HFFc6 (cell line): ENCODE data around the gene ELMO1. TPM values are rescaled to one million over a fixed set of nuclear protein-coding genes. Genes with fewer than 3 reads are reported as not detected.

Source experiments
- DNase-seq: peaks from one replicate; pipeline ENCODE4 v3.0.0-alpha.2; 2018
- H3K27ac Mint-ChIP-seq: 2 replicates; pipeline ENCODE4 v1.8.0; 2020; ENCODE audit warnings: mild to moderate bottlenecking, mixed read lengths
- H3K27me3 Mint-ChIP-seq: 2 replicates; pipeline ENCODE4 v1.8.0; 2021; ENCODE audit warnings: mild to moderate bottlenecking, moderate library complexity, mixed read lengths; ENCODE audit not compliant: insufficient read depth
- H3K36me3 Mint-ChIP-seq: 2 replicates; pipeline ENCODE4 v1.8.0; 2021; ENCODE audit warnings: low read depth, mixed read lengths
- H3K4me1 Mint-ChIP-seq: 2 replicates; pipeline ENCODE4 v1.8.0; 2020; ENCODE audit warnings: low read depth, mixed read lengths
- H3K4me3 Mint-ChIP-seq: 2 replicates; pipeline ENCODE4 v1.8.0; 2020; ENCODE audit warnings: mild to moderate bottlenecking, moderate library complexity, mixed read lengths
- H3K9me3 Mint-ChIP-seq: 2 replicates; pipeline ENCODE4 v1.8.0; 2020; ENCODE audit warnings: mild to moderate bottlenecking, mixed read lengths
- CTCF ChIP-seq: fragments of 200-600 bp; sonication (generic); IDR thresholded peaks from 2 replicates; pipeline ENCODE4 v1.5.0; 2021; ENCODE audit warnings: antibody characterized with exemption, mild to moderate bottlenecking
- total RNA-seq, 6 experiments: library from RNA; stranded (reverse); fragmentation: NEBNext Ultra II Directional; extraction: Animal tissue kit (Norgen Biotek cat#: 25700); gene quantifications; 2 replicates in 1 of 6; 3 replicates in 5 of 6; pipeline ENCODE4 v1.2.3, GENCODE V29; 2021

The ELMO1 gene
- total RNA-seq, 6 experiments from 2014 or later, result not detected

- TF ChIP-seq CTCF, result no peak
- Mint-ChIP-seq H3K4me3 (no peak overlapping the region), H3K27me3 (no peaks in the 10 kb centered on the region), H3K36me3 (no peaks in the 10 kb centered on the region; the same call in 1 of the 2 replicates), H3K4me1 (no peaks in the 10 kb centered on the region), H3K27ac (no peak overlapping the region), H3K9me3 (peaks cover 52% of the 10 kb centered on the region)
- no peak for DNase-seq
Measured at GRCh38 chr7:36880108-36880507, 568.6 kb downstream of the ELMO1 start.

GRCh38 chr7:36879021-36879420 lies 569.6 kb downstream of the ELMO1 start:
- H3K36me3 Mint-ChIP-seq, result no peaks in the 10 kb centered on the region; the same call in 1 of the 2 replicates
- no peak for TF ChIP-seq CTCF
- no peak overlapping the region for H3K4me3 Mint-ChIP-seq
- H3K27me3 Mint-ChIP-seq, result no peaks in the 10 kb centered on the region
- no peaks in the 10 kb centered on the region for H3K4me1 Mint-ChIP-seq
- no peak for DNase-seq
- peaks cover 47% of the 10 kb centered on the region for H3K9me3 Mint-ChIP-seq
- no peak overlapping the region for H3K27ac Mint-ChIP-seq

GRCh38 chr7:36878288-36878687 lies 570.4 kb downstream of the ELMO1 start:
- Mint-ChIP-seq H3K27ac (no peak overlapping the region), H3K36me3 (no peaks in the 10 kb centered on the region; the same call in 1 of the 2 replicates), H3K4me3 (no peak overlapping the region), H3K4me1 (no peaks in the 10 kb centered on the region), H3K9me3 (peaks cover 40% of the 10 kb centered on the region), H3K27me3 (no peaks in the 10 kb centered on the region)
- TF ChIP-seq CTCF, result no peak
- DNase-seq, result no peak

GRCh38 chr7:36875794-36876193 lies 572.9 kb downstream of the ELMO1 start:
- Mint-ChIP-seq H3K27me3 (no peaks in the 10 kb centered on the region), H3K27ac (no peak overlapping the region), H3K4me1 (no peaks in the 10 kb centered on the region), H3K9me3 (peaks cover 32% of the 10 kb centered on the region), H3K36me3 (no peaks in the 10 kb centered on the region; the same call in 1 of the 2 replicates), H3K4me3 (no peak overlapping the region)
- TF ChIP-seq CTCF, result no peak
- no peak for DNase-seq

- TF ChIP-seq CTCF, result no peak
- Mint-ChIP-seq H3K27ac (no peak overlapping the region), H3K36me3 (no peaks in the 10 kb centered on the region), H3K4me1 (no peaks in the 10 kb centered on the region), H3K9me3 (peaks cover 41% of the 10 kb centered on the region), H3K4me3 (no peak overlapping the region), H3K27me3 (no peaks in the 10 kb centered on the region; the same call in 1 of the 2 replicates)
- no peak for DNase-seq
Measured at GRCh38 chr7:36874041-36874440, 574.6 kb downstream of the ELMO1 start.

- peaks cover 43% of the 10 kb centered on the region for H3K9me3 Mint-ChIP-seq
- no peak for DNase-seq
- H3K27ac Mint-ChIP-seq, result no peak overlapping the region
- H3K36me3 Mint-ChIP-seq, result no peaks in the 10 kb centered on the region
- H3K27me3 Mint-ChIP-seq, result no peaks in the 10 kb centered on the region; the same call in 1 of the 2 replicates
- TF ChIP-seq CTCF, result no peak
- H3K4me1 Mint-ChIP-seq, result no peaks in the 10 kb centered on the region
- H3K4me3 Mint-ChIP-seq, result no peak overlapping the region
Measured at GRCh38 chr7:36871863-36872262, 576.8 kb downstream of the ELMO1 start.
